C1 segment of cervical spinal cord (tissue), 14 donors: ENCODE measurements around the gene FFAR2.
A peak's percentile ranks its signal among the peaks of the same experiment; 100 is the strongest.
"Not testable (repeated sequence)": the region's sequence is repeated elsewhere in the genome, so short reads cannot be mapped to it uniquely, and the experiment has no call there.

Source experiments
- DNase-seq, 14 donors: peaks; one replicate each; lab custom pipeline; 2025; lab: John Stamatoyannopoulos, UW

The FFAR2 gene

GRCh38 chr19:35455616-35456201, 7.7 kb downstream of the FFAR2 start:
- no peak for DNase-seq

- no peak for DNase-seq
Observed at GRCh38 chr19:35457173-35457572, 9.1 kb downstream of the FFAR2 start.

- no peak for DNase-seq
Observed at GRCh38 chr19:35458192-35458591, 10.1 kb downstream of the FFAR2 start.

GRCh38 chr19:35458731-35459391, 10.8 kb downstream of the FFAR2 start:
- peak in 2 of 14 donors; percentile 13 to 21 for DNase-seq

DNA sequence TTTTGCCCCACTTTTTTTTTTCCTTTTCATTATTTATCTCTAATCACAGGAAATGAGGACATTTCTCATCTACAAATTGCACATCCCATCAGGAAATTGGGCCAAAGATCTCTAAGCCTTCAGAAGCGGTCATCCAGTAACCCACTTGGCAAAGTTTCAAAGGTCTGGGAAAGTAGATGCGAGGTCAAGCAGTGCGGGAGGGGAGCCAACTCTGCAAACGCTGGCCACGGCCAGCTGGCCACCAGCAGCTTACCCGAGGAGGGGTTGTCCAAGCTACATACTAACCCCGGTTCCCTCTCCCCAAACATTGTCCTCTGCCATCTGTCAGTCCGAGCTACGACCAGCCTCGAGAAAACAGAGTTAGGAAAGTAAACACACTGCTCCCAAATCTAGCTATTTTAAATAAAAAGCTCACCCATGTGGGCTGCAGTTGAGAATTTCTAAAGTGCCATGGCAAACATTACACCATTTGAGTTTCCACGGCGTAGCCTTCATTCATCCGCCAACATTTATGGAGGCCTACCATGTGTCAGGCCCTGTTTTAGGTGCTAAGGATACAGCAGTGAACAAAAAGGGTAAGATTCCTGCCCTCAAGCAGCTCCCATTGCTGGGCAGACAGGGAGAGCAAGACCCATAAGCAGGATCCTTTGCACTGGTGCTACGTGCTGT, 11.5 kb downstream of the FFAR2 start:
- no peak for DNase-seq

GRCh38 chr19:35460608-35461007, 12.6 kb downstream of the FFAR2 start:
- no peak for DNase-seq

DNA sequence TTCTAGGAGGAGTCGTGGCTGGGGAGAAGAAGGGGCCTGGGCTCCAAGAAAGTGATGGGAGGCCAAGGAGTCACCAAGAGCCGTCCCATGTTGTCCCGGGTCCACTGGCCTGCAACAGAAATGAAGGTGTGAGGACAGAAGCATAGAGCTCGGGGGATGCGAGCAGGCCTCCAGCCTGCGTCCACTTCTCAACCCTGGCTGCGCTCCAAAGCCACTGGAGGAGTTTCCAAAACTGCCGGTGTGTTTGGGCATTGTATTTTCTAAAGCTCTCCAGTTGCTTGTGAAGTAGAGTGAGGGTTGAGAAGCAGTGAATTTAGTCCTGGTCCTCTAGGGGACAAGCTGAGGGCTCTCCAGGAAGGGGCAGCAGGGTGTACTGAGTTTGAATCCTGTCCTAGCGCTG, 13.0 kb downstream of the FFAR2 start:
- no peak for DNase-seq

DNA sequence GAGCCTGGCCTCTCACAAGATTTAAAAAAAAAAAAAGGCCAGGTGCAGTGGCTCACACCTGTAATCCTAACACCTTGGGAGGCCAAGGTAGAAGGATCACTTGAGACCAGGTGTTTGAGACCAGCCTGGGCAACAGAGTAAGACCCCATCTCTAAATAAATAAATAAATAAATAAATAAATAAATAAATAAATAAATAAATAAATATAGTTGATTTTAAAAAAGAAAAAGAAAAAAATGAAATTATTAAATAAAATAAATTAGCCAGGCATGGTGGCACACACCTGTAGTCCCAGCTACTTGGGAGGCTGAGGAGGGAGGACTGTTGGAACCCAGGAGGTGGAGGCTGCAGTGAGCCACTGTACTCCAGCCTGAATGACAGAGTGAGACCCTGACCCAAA, 13.7 kb downstream of the FFAR2 start:
- not testable (repeated sequence) for DNase-seq

- DNase-seq, result peak in 2 of 14 donors; percentile 28 to 63
Observed at GRCh38 chr19:35462476-35462953, 14.5 kb downstream of the FFAR2 start.

- DNase-seq, result not testable (repeated sequence)
Observed at GRCh38 chr19:35462956-35463355, 14.9 kb downstream of the FFAR2 start.

GRCh38 chr19:35466259-35466658, 18.2 kb downstream of the FFAR2 start:
- no peak for DNase-seq

- peak in 1 of 14 donors; percentile 22 for DNase-seq
Observed at GRCh38 chr19:35468637-35469036, 20.6 kb downstream of the FFAR2 start.

- no peak for DNase-seq
Observed at GRCh38 chr19:35470128-35470527, 22.1 kb downstream of the FFAR2 start.

GRCh38 chr19:35471075-35471474, 23.0 kb downstream of the FFAR2 start:
- DNase-seq, result not testable (repeated sequence)

GRCh38 chr19:35471946-35472345, 23.9 kb downstream of the FFAR2 start:
- DNase-seq, result no peak

DNA sequence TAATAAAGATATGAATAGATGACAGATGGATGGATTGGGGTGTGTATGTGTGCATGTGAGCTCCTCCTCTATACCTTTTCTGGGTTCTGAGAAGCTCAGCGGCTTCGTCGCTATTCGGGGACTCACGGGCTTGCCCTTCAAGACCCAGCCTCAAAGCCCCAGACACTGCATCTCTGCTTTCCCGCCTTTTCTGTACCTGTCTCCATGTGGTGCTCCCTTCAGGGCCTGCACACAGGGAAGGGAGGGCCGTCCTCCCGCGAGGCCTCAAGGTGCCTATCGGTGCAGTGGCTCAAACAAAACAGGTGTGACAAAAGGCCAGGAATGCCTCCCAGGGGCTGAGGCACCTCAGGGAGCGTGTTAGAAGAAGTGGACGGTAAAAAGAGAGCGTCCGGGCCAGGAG, 26.0 kb downstream of the FFAR2 start:
- DNase-seq, result no peak

DNA sequence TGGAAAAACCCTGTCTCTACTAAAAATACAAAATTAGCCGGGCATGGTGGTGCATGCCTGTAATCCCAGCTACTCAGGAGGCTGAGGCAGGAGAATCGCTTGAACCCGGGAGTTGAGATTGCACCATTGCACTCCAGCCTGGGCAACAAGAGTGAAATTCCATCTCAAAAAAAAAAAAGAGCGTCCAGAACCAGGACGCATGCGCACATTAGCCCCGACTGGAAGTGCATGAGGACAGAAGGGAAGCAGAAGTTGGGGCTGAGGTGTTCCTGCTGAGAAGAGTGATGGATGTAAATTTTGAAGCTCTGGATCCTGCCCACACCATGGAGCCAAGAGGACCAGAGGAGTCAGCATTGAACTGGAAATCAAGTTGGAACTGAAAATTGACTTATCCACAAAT, 26.5 kb downstream of the FFAR2 start:
- DNase-seq, result not testable (repeated sequence)

GRCh38 chr19:35476149-35476548, 28.1 kb downstream of the FFAR2 start:
- DNase-seq, result no peak

DNA sequence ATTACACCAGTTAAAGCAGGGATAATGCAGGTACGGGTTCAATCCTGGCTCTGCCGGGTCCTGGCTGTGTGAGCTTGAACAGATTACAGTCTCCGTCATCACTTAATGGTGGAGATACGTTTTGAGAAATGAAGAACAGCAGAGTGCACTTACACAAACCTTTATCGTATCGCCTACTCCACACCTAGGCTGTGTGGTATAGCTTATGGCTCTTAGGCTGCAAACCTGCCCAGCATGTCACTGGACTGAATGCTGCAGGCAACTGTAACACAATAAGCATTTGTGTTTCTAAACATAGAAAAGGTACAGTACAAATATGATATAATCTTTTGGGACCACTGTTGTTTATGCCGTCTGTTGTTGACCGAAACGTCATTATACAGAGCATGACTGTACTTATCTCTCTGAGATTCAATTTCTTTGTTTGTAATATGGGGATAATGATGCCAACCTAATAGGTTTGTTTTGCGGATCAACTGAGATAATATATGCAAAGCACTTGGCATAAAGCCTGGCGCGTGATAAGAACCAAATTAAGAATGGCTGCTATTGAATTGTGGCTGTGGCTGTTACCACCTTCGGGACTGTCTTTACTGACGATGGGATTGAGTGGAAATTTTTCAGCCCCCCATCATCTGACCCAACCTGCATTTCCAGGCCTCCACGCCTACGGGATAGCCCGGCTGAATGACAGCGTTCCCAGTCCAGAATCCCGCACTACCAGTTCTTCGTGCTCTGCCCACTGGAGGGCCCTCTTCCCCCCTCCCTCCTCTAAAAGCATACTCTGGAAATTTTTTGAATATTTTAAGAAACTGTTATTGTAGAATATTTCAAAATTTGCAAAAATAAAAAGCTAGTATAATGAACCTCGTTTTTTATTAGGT, 31.0 kb downstream of the FFAR2 start:
- DNase-seq, result no peak

- DNase-seq, result no peak
Observed at GRCh38 chr19:35483089-35483488, 35.0 kb downstream of the FFAR2 start.

DNA sequence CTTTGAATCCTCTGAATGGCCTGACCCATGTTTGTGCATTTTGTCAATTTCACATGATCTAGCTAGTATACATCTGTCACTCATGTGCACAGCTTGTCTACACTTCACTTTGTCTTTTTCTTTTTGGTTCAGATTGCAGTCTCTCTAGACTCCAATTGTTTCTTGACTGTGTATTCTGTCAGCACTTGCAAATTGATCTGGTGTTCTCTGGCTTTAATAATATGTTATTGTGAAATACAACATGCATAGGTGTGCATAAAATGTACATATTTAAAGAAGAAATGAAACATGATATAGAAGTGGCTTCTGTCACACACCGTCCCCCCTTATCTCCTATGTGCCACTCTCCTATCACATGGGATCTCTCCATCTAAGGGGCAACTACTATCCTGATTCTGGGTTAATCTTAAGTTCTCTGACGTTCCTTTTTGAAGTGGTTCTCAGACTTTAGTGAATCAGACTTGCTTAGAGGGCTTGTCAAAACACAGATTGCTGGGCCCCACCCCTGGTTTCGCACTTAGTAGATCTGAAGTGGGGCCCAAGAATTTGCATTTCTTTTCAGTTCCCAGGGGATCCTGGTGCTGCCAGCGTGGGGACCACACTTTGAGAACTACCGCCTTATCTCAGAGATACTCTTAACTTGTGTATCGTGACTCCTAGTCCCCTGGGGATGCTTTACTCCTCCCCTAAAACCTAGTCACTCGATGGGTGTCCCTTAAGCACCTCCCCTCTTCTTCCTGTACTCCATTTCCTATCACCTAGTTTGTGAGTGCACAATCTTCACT, 36.4 kb downstream of the FFAR2 start:
- no peak for DNase-seq
